CD14-positive monocyte (primary cell): ENCODE results near the gene PI3. TPM values are rescaled to one million over a fixed set of nuclear protein-coding genes. Genes with fewer than 3 reads are reported as not detected.

Experiments
- DNase-seq, 3 donors: peaks; one replicate each; pipeline ENCODE4 v3.0.0-alpha.2; 2011 to 2022
- H2AFZ ChIP-seq: 2 replicates; pipeline ENCODE4 v1.6.0; 2012; ENCODE audit warnings: mild to moderate bottlenecking, low read depth, low read length, inconsistent platforms; ENCODE audit not compliant: insufficient read depth, poor library complexity, severe bottlenecking
- H3K27ac ChIP-seq, 2 donors: 1 replicate in 1 of 2; 2 replicates in 1 of 2; pipeline ENCODE4 v1.5.1; 2012 to 2013; ENCODE audit warnings: low read length in 2 of 2, control low read depth in 1 of 2, inconsistent platforms in 1 of 2, low read depth in 1 of 2, mild to moderate bottlenecking in 1 of 2
- H3K27me3 ChIP-seq, 2 donors: one replicate each; pipeline versions ENCODE4 v1.6.0 to v1.6.1; 2011 to 2013; ENCODE audit warnings: low read length in 2 of 2; ENCODE audit not compliant: control insufficient read depth in 2 of 2, insufficient read depth in 2 of 2
- H3K36me3 ChIP-seq, 2 donors: replicated peaks in 1 of 2; 1 replicate in 1 of 2; 2 replicates in 1 of 2; pipeline versions ENCODE4 v1.5.1 to v1.6.1; 2012 to 2013; ENCODE audit warnings: low read length in 2 of 2, control low read depth in 1 of 2, inconsistent platforms in 1 of 2, mild to moderate bottlenecking in 1 of 2; ENCODE audit not compliant: insufficient read depth in 2 of 2, control insufficient read depth in 1 of 2
- H3K4me1 ChIP-seq, 2 donors: 1 replicate in 1 of 2; 2 replicates in 1 of 2; pipeline versions ENCODE4 v1.5.1 to v1.6.1; 2012 to 2013; ENCODE audit warnings: low read length in 2 of 2, control low read depth in 1 of 2, inconsistent platforms in 1 of 2, mild to moderate bottlenecking in 1 of 2, moderate library complexity in 1 of 2; ENCODE audit not compliant: insufficient read depth in 2 of 2, control insufficient read depth in 1 of 2
- H3K4me2 ChIP-seq: replicated peaks from 2 replicates; pipeline ENCODE3; 2012; ENCODE audit warnings: low read length, moderate library complexity, mild to moderate bottlenecking; ENCODE audit not compliant: poor library complexity, severe bottlenecking; ENCODE audit errors: extremely low read depth
- H3K4me3 ChIP-seq, 3 experiments: fragments of 200-600 bp in 1 of 3; sonication (generic) in 1 of 3; replicated peaks in 1 of 3; 1 replicate in 2 of 3; 2 replicates in 1 of 3; pipeline ENCODE4 v1.5.1; 2011 to 2013; ENCODE audit warnings: low read length in 3 of 3, mild to moderate bottlenecking in 3 of 3, control low read depth in 2 of 3, low read depth in 2 of 3, inconsistent platforms in 1 of 3, moderate library complexity in 1 of 3
- H3K79me2 ChIP-seq: 2 replicates; pipeline ENCODE4 v1.6.0; 2012; ENCODE audit warnings: mild to moderate bottlenecking, control low read depth, inconsistent platforms, low read length, moderate library complexity; ENCODE audit not compliant: insufficient read depth
- H3K9ac ChIP-seq: 2 replicates; pipeline ENCODE4 v1.6.0; 2017; ENCODE audit warnings: low read length, mild to moderate bottlenecking; ENCODE audit not compliant: insufficient read depth, poor library complexity, severe bottlenecking
- H3K9me3 ChIP-seq, 2 donors: replicated peaks in 1 of 2; 1 replicate in 1 of 2; 2 replicates in 1 of 2; pipeline versions ENCODE4 v1.5.1 to v1.6.1; 2012 to 2013; ENCODE audit warnings: low read length in 2 of 2, control low read depth in 1 of 2; ENCODE audit not compliant: control insufficient read depth in 1 of 2, insufficient read depth in 1 of 2
- H4K20me1 ChIP-seq: 2 replicates; pipeline ENCODE4 v1.6.0; 2012; ENCODE audit warnings: mild to moderate bottlenecking, low read length, control low read depth, moderate library complexity; ENCODE audit not compliant: insufficient read depth
- H3K27ac Mint-ChIP-seq, 7 donors: one replicate each; pipeline ENCODE4 v1.8.0; 2020; ENCODE audit warnings: mild to moderate bottlenecking in 7 of 7, mixed read lengths in 7 of 7, moderate library complexity in 6 of 7, inconsistent platforms in 2 of 7
- H3K27me3 Mint-ChIP-seq, 3 donors: one replicate each; pipeline ENCODE4 v1.8.0; 2021 to 2022; ENCODE audit warnings: low read depth in 3 of 3, mild to moderate bottlenecking in 3 of 3, mixed read lengths in 3 of 3, moderate library complexity in 3 of 3, inconsistent platforms in 1 of 3
- H3K36me3 Mint-ChIP-seq, 2 donors: one replicate each; pipeline ENCODE4 v1.8.0; 2020; ENCODE audit warnings: mixed read lengths in 2 of 2, inconsistent platforms in 1 of 2, mild to moderate bottlenecking in 1 of 2
- H3K4me1 Mint-ChIP-seq: one replicate; pipeline ENCODE4 v1.8.0; 2020; ENCODE audit warnings: mild to moderate bottlenecking, mixed read lengths
- H3K4me3 Mint-ChIP-seq, 2 donors: one replicate each; pipeline ENCODE4 v1.8.0; 2020; ENCODE audit warnings: mild to moderate bottlenecking in 2 of 2, mixed read lengths in 2 of 2, moderate library complexity in 1 of 2
- H3K9me3 Mint-ChIP-seq, 7 donors: one replicate each; pipeline ENCODE4 v1.8.0; 2020 to 2022; ENCODE audit warnings: mixed read lengths in 7 of 7, mild to moderate bottlenecking in 6 of 7, moderate library complexity in 6 of 7, inconsistent platforms in 2 of 7
- CTCF ChIP-seq: fragments of 200-600 bp; IDR thresholded peaks from one replicate; pipeline ENCODE4 v1.8.0; 2022; ENCODE audit warnings: antibody characterized with exemption, mild to moderate bottlenecking
- WGBS: methylation state at CpG from one replicate; pipeline ENCODE4 v1.1.5; 2013; ENCODE audit warnings: missing lambda C conversion rate; ENCODE audit not compliant: insufficient coverage; 5-methylcytosine and 5-hydroxymethylcytosine counted together
- intact Hi-C, 2 donors: fragments of 100-400 bp; cut with micrococcal nuclease; formaldehyde crosslinking; loops; one replicate each; pipeline versions ENCODE4 v1.15.0 to v1.15.1; 2023
- polyA plus RNA-seq, 3 donors: library from polyadenylated mRNA; depleted of rRNA in 1 of 3; unstranded in 2 of 3; stranded (reverse) in 1 of 3; fragments of 300-500 nt in 2 of 3; fragments of >200 nt in 1 of 3; fragmentation: Illumina TruSeq in 2 of 3; gene quantifications; 1 replicate in 2 of 3; 2 replicates in 1 of 3; pipeline ENCODE4 v1.2.3, GENCODE V29; 2012 to 2021

The PI3 gene
- polyA plus RNA-seq, 3 donors: not detected

DNA sequence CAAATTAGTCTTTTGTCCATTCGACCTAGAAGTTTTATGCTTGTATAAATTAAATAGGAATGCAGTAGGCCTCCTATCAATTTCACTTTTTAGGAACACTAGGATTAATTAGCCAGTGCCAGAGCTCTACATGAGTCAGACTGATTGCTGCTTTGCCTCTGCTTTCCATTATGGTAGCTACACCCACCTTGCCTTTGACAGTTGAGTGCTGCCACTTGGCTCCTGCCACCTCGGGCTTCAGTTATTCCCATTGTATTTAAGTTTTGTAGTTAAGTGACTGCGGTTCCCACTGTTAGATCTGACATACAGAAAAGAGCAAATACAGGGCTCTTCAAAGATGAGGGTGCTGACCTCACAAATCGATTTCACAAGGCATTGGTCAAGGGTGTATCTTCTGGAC, 33.9 kb upstream of the PI3 start:
- no peaks in the 10 kb centered on the region for H3K4me1 Mint-ChIP-seq
- intact Hi-C loops: no loop called here
- 86% methylated on average over 3 of the region's 4 CpGs for WGBS

DNA sequence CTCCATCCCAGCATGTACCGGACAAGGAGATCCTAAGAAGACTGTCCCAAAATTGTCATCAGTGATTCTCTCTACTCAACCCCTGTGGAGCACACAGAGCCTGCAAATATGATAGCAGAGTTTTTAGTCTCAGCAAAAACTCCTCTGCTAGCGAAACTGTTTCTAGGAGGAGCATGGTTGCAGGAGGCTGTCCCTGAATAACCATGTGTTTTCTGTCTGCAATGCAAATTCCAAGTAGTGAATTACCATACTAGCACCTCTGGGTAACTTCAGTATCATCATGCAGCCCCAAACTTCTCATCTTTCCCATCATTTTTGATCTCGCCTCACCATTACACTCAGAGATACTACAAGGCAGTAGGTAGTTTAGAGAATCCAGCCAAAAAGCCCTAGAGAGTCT, 25.6 kb upstream of the PI3 start:
- Histone ChIP-seq H3K4me1 (peaks cover 13 to 16% of the 10 kb centered on the region in 2 donors), H3K36me3 (no peaks in the 10 kb centered on the region), H3K9me3 (no peaks in the 10 kb centered on the region), H3K4me2 (no peak overlapping the region), H4K20me1 (no peaks in the 10 kb centered on the region), H3K9ac (no peak overlapping the region), H3K27ac (no peak overlapping the region), H3K79me2 (no peaks in the 10 kb centered on the region), H2AFZ (no peak overlapping the region), H3K4me3 (no peak overlapping the region), H3K27me3 (peaks cover 18 to 34% of the 10 kb centered on the region in 2 donors)
- no peak for DNase-seq
- Mint-ChIP-seq H3K9me3 (peaks cover 2 to 5% (median 4%) of the 10 kb centered on the region in 7 donors), H3K36me3 (no peaks in the 10 kb centered on the region), H3K27ac (no peak overlapping the region), H3K4me1 (peaks cover 16% of the 10 kb centered on the region), H3K27me3 (peaks cover 23 to 38% (median 27%) of the 10 kb centered on the region in 3 donors), H3K4me3 (no peak overlapping the region)
- no peak for TF ChIP-seq CTCF
- WGBS: 100% methylated on average over 1 of the region's 3 CpGs
- intact Hi-C loops: no loop called here

More for the DNA sequence above, 33.9 kb upstream of the PI3 start:
- Histone ChIP-seq H3K9me3 (no peaks in the 10 kb centered on the region), H4K20me1 (no peaks in the 10 kb centered on the region), H3K4me1 (no peaks in the 10 kb centered on the region), H3K4me3 (no peak overlapping the region), H3K4me2 (no peak overlapping the region), H3K36me3 (no peaks in the 10 kb centered on the region), H2AFZ (no peak overlapping the region), H3K27ac (no peak overlapping the region), H3K27me3 (peaks cover 9 to 20% of the 10 kb centered on the region in 2 donors), H3K79me2 (no peaks in the 10 kb centered on the region), H3K9ac (no peak overlapping the region)
- Mint-ChIP-seq H3K36me3 (no peaks in the 10 kb centered on the region), H3K27ac (no peak overlapping the region), H3K9me3 (peaks cover 0 to 4% (median 0%) of the 10 kb centered on the region in 7 donors), H3K4me3 (no peak overlapping the region), H3K27me3 (peaks cover 10 to 21% (median 18%) of the 10 kb centered on the region in 3 donors)
- no peak for DNase-seq
- TF ChIP-seq CTCF: no peak
